ENCODE data around the gene BMPER.

BMPER gene

DNA sequence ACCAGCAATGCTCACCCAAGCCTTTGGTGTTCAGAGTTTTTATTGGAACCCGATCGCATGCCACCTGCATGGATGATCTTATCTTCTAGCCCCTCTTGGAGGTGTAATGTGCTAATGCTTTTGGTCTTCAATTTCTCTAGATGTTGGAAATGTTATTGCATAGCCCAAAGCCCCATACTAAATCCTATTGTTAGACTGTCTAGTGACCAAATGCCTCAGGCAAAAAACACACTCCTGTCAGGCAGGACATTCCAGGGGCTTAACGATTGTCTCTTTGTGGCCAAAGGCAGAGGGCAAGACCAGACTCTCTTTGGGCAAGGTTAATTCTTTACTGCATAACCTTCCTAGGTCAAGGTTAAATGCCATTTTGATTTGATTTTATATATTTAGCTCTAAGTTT lies 187.9 kb downstream of the BMPER start:
- no peak for DNase-seq (ENCODE audit: low spot score in 2 of 2)
- ATAC-seq (ENCODE audit: low read depth) = no peak
- Mint-ChIP-seq H3K4me3 (no peak overlapping the region), H3K27me3 (no peaks in the 10 kb centered on the region), H3K9me3 (no peaks in the 10 kb centered on the region), H3K36me3 (no peaks in the 10 kb centered on the region), H3K27ac (no peak overlapping the region), H3K4me1 (no peaks in the 10 kb centered on the region)

DNA sequence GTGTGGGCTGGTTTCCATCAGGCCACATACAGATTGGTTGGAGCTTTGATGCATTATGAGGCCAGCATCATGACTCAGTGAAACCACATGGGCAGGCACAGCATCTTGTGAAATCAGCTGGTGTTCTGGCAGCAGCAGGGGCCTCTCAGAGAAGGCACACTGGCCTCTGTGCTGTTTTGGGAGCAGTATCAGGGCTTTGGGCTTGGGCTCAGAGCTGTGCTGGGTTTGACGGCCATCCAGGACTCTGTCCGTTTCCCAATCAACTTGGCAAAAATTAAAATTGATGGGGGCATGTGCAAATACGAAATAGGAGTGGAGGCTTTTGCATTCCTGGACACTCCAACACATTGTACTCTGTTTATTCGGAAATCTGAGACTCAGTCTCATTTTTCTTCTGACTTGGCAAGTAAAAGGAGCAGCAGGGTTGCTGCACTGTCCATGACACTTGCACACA lies 190.9 kb downstream of the BMPER start:
- Mint-ChIP-seq H3K27me3 (no peaks in the 10 kb centered on the region), H3K27ac (no peak overlapping the region), H3K36me3 (no peaks in the 10 kb centered on the region), H3K4me3 (no peak overlapping the region), H3K9me3 (no peaks in the 10 kb centered on the region), H3K4me1 (no peaks in the 10 kb centered on the region)
- no peak for DNase-seq (ENCODE audit: low spot score in 2 of 2)
- no peak for ATAC-seq (ENCODE audit: low read depth)

DNA sequence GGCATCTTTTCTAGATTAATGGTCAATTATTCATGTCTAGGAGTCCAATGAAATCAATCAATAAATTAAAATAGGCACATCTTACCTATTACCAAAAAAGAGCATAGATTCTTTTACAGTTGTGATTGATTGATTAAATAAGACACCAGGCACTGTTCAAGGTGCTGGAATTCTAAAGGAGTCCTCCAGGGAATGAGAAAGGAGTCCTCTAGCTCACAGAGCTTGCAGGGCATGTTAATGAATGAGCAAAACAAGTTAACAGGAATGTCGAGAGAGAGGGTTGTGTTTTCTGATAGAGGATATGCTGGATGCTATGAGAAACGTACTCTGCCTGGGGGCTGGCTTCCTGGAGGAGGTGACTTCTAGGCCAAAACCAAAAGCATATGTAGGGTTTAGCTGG lies 191.4 kb downstream of the BMPER start:
- no peaks in the 10 kb centered on the region for H3K9me3 Mint-ChIP-seq
- H3K36me3 Mint-ChIP-seq = no peaks in the 10 kb centered on the region
- H3K4me1 Mint-ChIP-seq = no peaks in the 10 kb centered on the region
- H3K4me3 Mint-ChIP-seq = no peak overlapping the region
- H3K27me3 Mint-ChIP-seq = no peaks in the 10 kb centered on the region
- DNase-seq (ENCODE audit: low spot score in 2 of 2) = no peak
- ATAC-seq (ENCODE audit: low read depth) = no peak
- no peak overlapping the region for H3K27ac Mint-ChIP-seq

DNA sequence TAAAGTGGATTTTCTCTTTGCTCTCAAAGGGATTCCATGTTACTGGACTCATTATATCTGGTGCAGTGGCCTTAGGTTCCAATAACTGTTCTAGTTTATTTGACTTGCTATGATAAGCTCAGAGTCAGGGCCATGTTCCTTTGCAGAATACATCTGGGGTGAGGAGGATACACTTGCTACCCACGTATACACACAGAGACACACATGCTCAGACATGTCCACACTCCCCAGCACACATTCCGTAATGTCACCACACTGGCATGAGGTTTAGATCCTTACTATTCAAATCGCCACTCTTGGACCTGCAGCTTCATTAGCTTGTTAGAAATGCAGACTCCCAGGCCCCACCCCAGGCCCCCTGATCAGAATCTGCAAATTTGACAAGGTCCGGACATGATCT lies 195.3 kb downstream of the BMPER start:
- Mint-ChIP-seq H3K9me3 (no peaks in the 10 kb centered on the region), H3K27ac (no peak overlapping the region), H3K4me3 (no peak overlapping the region), H3K36me3 (no peaks in the 10 kb centered on the region), H3K27me3 (no peaks in the 10 kb centered on the region), H3K4me1 (no peaks in the 10 kb centered on the region)
- DNase-seq (ENCODE audit: low spot score in 2 of 2) (no peak), ATAC-seq (ENCODE audit: low read depth) (no peak)

DNA sequence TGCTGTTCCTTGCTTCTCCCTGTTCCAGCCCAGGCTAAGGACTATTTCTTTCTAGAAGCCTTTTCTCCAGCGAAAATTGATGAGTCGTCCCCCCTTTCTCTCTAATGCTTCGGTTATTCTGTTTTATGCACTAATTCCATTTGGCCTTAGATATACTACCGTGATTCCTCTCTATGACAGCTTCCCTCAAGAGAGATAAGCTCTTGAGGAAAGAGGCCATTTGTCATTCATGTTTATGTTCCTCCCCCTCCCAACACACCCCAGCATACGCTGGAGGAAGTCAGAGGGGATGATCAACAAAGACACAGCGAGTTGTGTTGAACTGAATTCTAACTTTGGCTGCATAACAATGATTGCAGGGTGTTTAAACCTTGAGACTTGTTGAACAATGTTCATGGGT lies 198.8 kb downstream of the BMPER start:
- no peaks in the 10 kb centered on the region for H3K36me3 Mint-ChIP-seq
- no peak overlapping the region for H3K4me3 Mint-ChIP-seq
- H3K27ac Mint-ChIP-seq = no peak overlapping the region
- no peaks in the 10 kb centered on the region for H3K4me1 Mint-ChIP-seq
- ATAC-seq (ENCODE audit: low read depth) (no peak), DNase-seq (ENCODE audit: low spot score in 2 of 2) (no peak)
- H3K9me3 Mint-ChIP-seq = no peaks in the 10 kb centered on the region
- no peaks in the 10 kb centered on the region for H3K27me3 Mint-ChIP-seq

DNA sequence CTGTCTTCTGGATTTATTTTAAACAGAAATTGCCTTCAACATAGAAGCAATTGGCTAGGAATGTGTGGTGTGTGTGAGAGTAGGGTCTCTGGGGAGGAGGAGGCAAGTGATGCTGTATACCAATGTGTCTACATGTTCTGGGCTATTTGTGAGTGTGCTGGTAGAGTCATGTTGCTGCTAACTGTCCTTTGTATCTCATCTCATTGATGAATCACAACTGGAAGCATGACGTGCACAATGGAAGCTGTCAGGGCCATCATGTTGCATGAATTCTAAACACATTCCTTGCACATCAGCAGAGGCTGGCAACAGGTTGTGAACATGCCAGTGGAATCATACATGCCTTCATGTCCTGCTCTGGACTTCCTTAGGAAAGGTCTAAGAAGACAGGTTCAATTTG lies 199.7 kb downstream of the BMPER start:
- DNase-seq (ENCODE audit: low spot score in 2 of 2) = no peak
- ATAC-seq (ENCODE audit: low read depth) = no peak
- H3K27ac Mint-ChIP-seq = no peak overlapping the region

DNA sequence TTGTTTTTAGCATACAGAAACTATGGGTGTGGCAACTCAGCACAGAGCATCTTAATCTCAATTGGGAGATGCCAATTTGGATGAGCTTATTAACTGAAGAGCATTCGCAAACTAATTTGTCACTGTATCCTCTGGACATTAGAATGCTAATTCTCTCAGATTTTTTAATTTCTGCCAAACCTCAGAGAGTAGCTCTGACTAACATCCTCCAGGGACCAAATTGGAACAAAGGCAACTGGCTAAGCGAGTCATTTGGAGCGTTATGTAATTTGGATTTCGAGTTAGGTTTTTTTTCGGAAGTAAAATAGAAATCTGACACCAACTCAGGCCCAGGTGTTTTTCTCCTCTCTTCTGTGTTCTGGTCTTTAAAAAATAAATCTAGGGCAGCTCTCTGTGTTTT lies 201.9 kb downstream of the BMPER start:
- DNase-seq (ENCODE audit: low spot score in 2 of 2) (no peak), ATAC-seq (ENCODE audit: low read depth) (no peak)
- Mint-ChIP-seq H3K27me3 (no peaks in the 10 kb centered on the region), H3K9me3 (no peaks in the 10 kb centered on the region), H3K27ac (no peak overlapping the region), H3K4me3 (no peak overlapping the region), H3K4me1 (no peaks in the 10 kb centered on the region), H3K36me3 (no peaks in the 10 kb centered on the region)

More for the DNA sequence above, 199.7 kb downstream of the BMPER start:
- Mint-ChIP-seq H3K27me3 (no peaks in the 10 kb centered on the region), H3K9me3 (no peaks in the 10 kb centered on the region), H3K36me3 (no peaks in the 10 kb centered on the region), H3K4me1 (no peaks in the 10 kb centered on the region), H3K4me3 (no peak overlapping the region)

DNA sequence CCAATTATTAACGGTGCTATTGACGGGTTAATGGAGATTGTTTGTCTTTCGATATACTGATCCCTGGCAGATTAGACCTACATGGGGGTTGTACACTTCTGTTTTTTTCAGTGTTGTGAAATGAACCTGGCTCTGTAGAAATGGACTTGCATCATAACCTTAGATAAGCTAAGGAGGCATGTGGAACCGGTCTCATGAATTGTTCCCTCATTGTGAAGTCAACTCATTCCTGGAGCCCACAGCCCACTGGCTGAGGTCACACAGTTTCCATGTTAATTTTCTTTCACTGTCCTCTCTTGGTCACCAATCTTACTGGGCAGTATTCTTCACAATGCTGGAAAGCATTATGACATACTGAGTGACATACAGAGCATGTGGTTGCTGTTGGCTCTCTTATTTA lies 202.8 kb downstream of the BMPER start:
- no peaks in the 10 kb centered on the region for H3K4me1 Mint-ChIP-seq
- no peaks in the 10 kb centered on the region for H3K9me3 Mint-ChIP-seq
- H3K27ac Mint-ChIP-seq = no peak overlapping the region
- no peak overlapping the region for H3K4me3 Mint-ChIP-seq
- no peaks in the 10 kb centered on the region for H3K36me3 Mint-ChIP-seq
- no peaks in the 10 kb centered on the region for H3K27me3 Mint-ChIP-seq
- DNase-seq (ENCODE audit: low spot score in 2 of 2) (no peak), ATAC-seq (ENCODE audit: low read depth) (no peak)

DNA sequence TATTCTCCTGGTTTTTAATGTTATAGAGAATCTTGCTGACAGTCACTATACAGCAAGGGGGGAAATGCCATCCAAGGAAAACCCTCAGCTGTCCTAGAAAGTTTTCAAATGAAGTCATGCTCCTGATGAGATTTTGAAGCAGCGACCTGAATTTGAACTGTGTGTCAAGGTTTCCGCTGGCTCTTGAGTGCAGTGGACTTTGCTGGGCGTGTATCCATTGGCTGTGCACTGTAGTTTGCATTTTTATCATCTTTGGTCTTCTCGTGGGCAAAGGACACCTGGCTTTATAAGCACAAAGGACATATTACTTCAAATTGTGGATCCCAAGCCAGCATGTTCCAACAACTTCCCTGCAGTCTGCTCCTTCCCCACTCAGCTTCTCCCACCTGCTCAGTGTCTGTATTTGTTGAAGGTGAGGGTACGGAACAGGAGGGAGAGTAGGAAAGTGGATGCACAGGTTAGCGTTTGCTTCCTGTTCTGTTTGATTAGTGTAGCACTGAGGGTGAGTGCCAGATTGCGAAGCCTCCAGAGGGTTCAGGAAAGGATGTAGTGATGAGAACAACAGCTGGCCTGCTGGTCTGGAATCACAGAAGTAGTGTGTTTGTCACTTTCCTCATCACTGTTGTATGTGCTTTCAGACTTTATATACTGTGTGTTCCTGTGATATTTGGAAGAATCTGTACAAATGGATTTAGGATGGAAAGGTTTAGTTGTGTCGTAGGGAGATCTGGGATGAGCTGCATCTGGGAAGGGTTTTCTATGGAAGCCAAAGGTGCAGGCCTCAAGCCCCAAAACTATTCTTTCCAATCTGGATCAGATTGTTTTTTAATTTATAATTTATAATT lies 204.8 kb downstream of the BMPER start:
- peaks cover 1% of the 10 kb centered on the region for H3K27me3 Mint-ChIP-seq
- no peak for DNase-seq (ENCODE audit: low spot score in 2 of 2)
- H3K27ac Mint-ChIP-seq = no peak overlapping the region
- H3K4me1 Mint-ChIP-seq = no peaks in the 10 kb centered on the region
- no peak for ATAC-seq (ENCODE audit: low read depth)
- no peaks in the 10 kb centered on the region for H3K36me3 Mint-ChIP-seq
- no peak overlapping the region for H3K4me3 Mint-ChIP-seq
- H3K9me3 Mint-ChIP-seq = peaks cover 4% of the 10 kb centered on the region

DNA sequence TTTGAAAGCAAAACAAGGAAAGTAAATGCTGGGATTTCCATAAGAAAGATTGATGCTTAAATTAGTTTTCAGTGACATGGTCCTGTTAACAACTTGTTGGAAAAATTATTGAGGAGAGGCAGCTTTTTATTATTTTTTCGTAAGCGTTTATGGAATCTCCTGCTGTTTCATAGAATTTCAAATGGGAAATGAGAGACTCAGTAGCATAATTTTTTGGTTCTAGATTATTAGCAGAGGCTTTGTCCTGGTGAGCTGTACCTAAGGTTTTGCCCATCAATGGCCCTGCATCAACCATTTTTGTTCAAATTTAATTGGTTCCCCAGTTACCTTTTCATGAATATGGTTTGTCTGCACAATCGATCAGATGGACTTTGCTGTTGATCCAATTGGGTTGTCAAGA lies 205.7 kb downstream of the BMPER start:
- Mint-ChIP-seq H3K4me1 (no peaks in the 10 kb centered on the region), H3K27me3 (peaks cover 1% of the 10 kb centered on the region), H3K36me3 (no peaks in the 10 kb centered on the region), H3K27ac (no peak overlapping the region), H3K9me3 (peaks cover 7% of the 10 kb centered on the region), H3K4me3 (no peak overlapping the region)
- ATAC-seq (ENCODE audit: low read depth) (no peak), DNase-seq (ENCODE audit: low spot score in 2 of 2) (no peak)

DNA sequence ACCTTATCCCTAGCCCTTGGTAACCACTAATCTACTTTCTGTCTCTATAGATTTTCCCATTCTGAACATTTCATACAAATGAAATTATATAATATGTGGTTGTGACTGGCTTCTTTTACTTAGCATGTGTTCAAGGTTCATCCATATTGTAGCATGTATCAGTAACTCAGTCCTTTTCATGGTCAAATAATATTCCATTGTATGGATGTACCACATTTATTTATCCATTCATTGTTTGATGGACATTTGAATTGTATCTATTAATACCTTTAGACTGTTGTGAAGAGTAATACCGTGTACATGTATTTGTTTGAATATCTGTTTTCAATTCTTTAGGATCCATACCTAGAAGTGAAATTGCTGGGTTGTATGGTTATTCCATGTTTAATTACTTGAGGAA lies 210.2 kb downstream of the BMPER start:
- ATAC-seq (ENCODE audit: low read depth) (no peak), DNase-seq (ENCODE audit: low spot score in 2 of 2) (no peak)
- peaks cover 1% of the 10 kb centered on the region for H3K27me3 Mint-ChIP-seq
- H3K4me1 Mint-ChIP-seq = no peaks in the 10 kb centered on the region
- no peaks in the 10 kb centered on the region for H3K36me3 Mint-ChIP-seq
- peaks cover 12% of the 10 kb centered on the region for H3K9me3 Mint-ChIP-seq
- no peak overlapping the region for H3K27ac Mint-ChIP-seq
- H3K4me3 Mint-ChIP-seq = no peak overlapping the region

DNA sequence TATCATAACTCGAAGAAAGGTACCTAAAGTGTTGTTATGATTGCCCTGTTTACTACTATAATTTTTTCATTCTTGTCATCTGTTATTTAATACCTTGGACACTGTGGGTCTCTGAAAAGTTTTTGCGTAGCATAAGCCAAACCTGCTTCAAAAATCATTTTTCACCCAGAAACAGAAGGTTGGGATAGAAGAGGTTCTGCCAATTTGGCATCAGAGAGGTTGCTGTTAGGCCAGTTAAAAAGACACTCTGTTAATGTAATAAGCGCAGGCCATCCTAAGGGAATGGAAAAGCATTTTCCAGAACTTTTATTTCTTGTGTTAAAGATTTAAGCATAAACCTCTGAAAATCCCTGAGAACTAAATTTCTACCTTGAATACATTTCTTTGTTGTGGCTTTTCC lies 212.2 kb downstream of the BMPER start:
- ATAC-seq (ENCODE audit: low read depth) (no peak), DNase-seq (ENCODE audit: low spot score in 2 of 2) (no peak)
- Mint-ChIP-seq H3K4me3 (no peak overlapping the region), H3K4me1 (no peaks in the 10 kb centered on the region), H3K9me3 (peaks cover 12% of the 10 kb centered on the region), H3K27ac (no peak overlapping the region), H3K27me3 (peaks cover 1% of the 10 kb centered on the region), H3K36me3 (no peaks in the 10 kb centered on the region)

DNA sequence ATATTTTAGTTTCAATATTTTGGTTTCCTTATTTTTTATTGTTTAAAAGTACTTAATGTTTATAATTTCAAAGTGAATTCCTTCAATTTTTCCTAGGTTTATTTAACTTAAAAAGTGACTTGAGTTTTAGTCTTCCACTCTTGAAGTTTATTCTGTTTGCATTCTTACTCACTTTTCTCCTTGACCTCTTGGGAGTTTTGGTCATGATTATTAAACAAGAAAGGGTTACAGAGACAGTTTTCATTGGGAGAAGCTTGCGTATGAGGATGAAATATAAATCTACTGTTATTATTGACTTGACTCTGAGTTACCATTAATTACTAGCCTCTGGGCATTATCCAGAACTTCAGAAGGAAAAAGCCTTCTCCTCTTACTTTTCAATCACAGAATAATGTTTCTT lies 216.0 kb downstream of the BMPER start:
- no peaks in the 10 kb centered on the region for H3K4me1 Mint-ChIP-seq
- no peaks in the 10 kb centered on the region for H3K27me3 Mint-ChIP-seq
- peaks cover 2% of the 10 kb centered on the region for H3K36me3 Mint-ChIP-seq
- no peak overlapping the region for H3K27ac Mint-ChIP-seq
- ATAC-seq (ENCODE audit: low read depth) (no peak), DNase-seq (ENCODE audit: low spot score in 2 of 2) (no peak)
- no peak overlapping the region for H3K4me3 Mint-ChIP-seq
- peaks cover 13% of the 10 kb centered on the region for H3K9me3 Mint-ChIP-seq

DNA sequence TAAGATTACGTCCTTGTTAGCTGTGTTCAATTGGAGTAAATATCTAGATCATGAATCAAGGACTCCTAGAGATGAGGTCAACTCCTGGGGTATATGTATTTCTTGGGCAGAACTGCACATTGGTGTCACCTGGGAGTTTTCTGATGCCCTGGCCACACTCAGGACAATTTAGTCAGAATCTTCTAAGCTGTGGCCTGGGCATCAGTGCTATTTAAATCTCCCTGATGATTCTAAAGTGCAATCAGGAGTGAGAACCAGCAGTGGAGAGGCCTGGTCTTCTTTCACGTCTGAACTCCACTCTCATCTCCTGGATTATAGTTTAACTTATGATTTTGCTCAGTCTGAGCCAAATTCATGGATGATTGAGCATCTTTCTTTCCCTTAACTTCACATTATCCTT lies 218.0 kb downstream of the BMPER start:
- H3K27ac Mint-ChIP-seq = no peak overlapping the region
- DNase-seq (ENCODE audit: low spot score in 2 of 2) = no peak
- peaks cover 2% of the 10 kb centered on the region for H3K27me3 Mint-ChIP-seq
- no peaks in the 10 kb centered on the region for H3K4me1 Mint-ChIP-seq
- no peak overlapping the region for H3K4me3 Mint-ChIP-seq
- peaks cover 2% of the 10 kb centered on the region for H3K36me3 Mint-ChIP-seq
- peaks cover 18% of the 10 kb centered on the region for H3K9me3 Mint-ChIP-seq
- no peak for ATAC-seq (ENCODE audit: low read depth)

DNA sequence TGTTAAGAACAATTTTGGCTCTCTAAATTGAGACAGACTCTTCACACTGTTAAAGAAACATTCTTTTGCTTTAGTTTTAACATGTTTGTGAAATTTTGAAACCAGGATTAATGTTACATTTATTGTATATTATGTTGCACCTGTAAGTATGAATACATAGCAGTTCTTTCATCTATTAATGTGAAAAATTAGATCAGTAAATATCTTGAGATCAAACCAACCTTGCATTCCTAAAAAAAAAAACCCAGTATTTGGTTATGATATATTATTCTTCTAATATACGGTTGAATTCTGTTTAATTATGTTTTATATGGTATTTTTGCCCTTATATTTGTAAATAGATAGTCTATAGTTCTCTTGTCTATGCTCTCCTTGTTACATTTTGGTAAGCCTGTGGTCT lies 219.4 kb downstream of the BMPER start:
- H3K27me3 Mint-ChIP-seq = peaks cover 2% of the 10 kb centered on the region
- H3K27ac Mint-ChIP-seq = no peak overlapping the region

More for the DNA sequence above, 219.4 kb downstream of the BMPER start:
- H3K9me3 Mint-ChIP-seq = peaks cover 15% of the 10 kb centered on the region
- no peak for ATAC-seq (ENCODE audit: low read depth)
- no peaks in the 10 kb centered on the region for H3K4me1 Mint-ChIP-seq
- H3K36me3 Mint-ChIP-seq = peaks cover 2% of the 10 kb centered on the region
- H3K4me3 Mint-ChIP-seq = no peak overlapping the region
- no peak for DNase-seq (ENCODE audit: low spot score in 2 of 2)

All from memory B cell (primary cell).